CD14-positive monocyte (primary cell): ENCODE measurements around the gene SOHLH2. TPM values are rescaled to one million over a fixed set of nuclear protein-coding genes. Genes with fewer than 3 reads are reported as not detected.

ENCODE experiments used
- DNase-seq, 3 donors: peaks; one replicate each; pipeline ENCODE4 v3.0.0-alpha.2; 2011 to 2022
- H2AFZ ChIP-seq: 2 replicates; pipeline ENCODE4 v1.6.0; 2012; ENCODE audit warnings: mild to moderate bottlenecking, low read depth, low read length, inconsistent platforms; ENCODE audit not compliant: insufficient read depth, poor library complexity, severe bottlenecking
- H3K27ac ChIP-seq, 2 donors: 1 replicate in 1 of 2; 2 replicates in 1 of 2; pipeline ENCODE4 v1.5.1; 2012 to 2013; ENCODE audit warnings: low read length in 2 of 2, control low read depth in 1 of 2, inconsistent platforms in 1 of 2, low read depth in 1 of 2, mild to moderate bottlenecking in 1 of 2
- H3K27me3 ChIP-seq, 2 donors: one replicate each; pipeline versions ENCODE4 v1.6.0 to v1.6.1; 2011 to 2013; ENCODE audit warnings: low read length in 2 of 2; ENCODE audit not compliant: control insufficient read depth in 2 of 2, insufficient read depth in 2 of 2
- H3K36me3 ChIP-seq, 2 donors: replicated peaks in 1 of 2; 1 replicate in 1 of 2; 2 replicates in 1 of 2; pipeline versions ENCODE4 v1.5.1 to v1.6.1; 2012 to 2013; ENCODE audit warnings: low read length in 2 of 2, control low read depth in 1 of 2, inconsistent platforms in 1 of 2, mild to moderate bottlenecking in 1 of 2; ENCODE audit not compliant: insufficient read depth in 2 of 2, control insufficient read depth in 1 of 2
- H3K4me1 ChIP-seq, 2 donors: 1 replicate in 1 of 2; 2 replicates in 1 of 2; pipeline versions ENCODE4 v1.5.1 to v1.6.1; 2012 to 2013; ENCODE audit warnings: low read length in 2 of 2, control low read depth in 1 of 2, inconsistent platforms in 1 of 2, mild to moderate bottlenecking in 1 of 2, moderate library complexity in 1 of 2; ENCODE audit not compliant: insufficient read depth in 2 of 2, control insufficient read depth in 1 of 2
- H3K4me2 ChIP-seq: replicated peaks from 2 replicates; pipeline ENCODE3; 2012; ENCODE audit warnings: low read length, moderate library complexity, mild to moderate bottlenecking; ENCODE audit not compliant: poor library complexity, severe bottlenecking; ENCODE audit errors: extremely low read depth
- H3K4me3 ChIP-seq, 3 experiments: fragments of 200-600 bp in 1 of 3; sonication (generic) in 1 of 3; replicated peaks in 1 of 3; 1 replicate in 2 of 3; 2 replicates in 1 of 3; pipeline ENCODE4 v1.5.1; 2011 to 2013; ENCODE audit warnings: low read length in 3 of 3, mild to moderate bottlenecking in 3 of 3, control low read depth in 2 of 3, low read depth in 2 of 3, inconsistent platforms in 1 of 3, moderate library complexity in 1 of 3
- H3K79me2 ChIP-seq: 2 replicates; pipeline ENCODE4 v1.6.0; 2012; ENCODE audit warnings: mild to moderate bottlenecking, control low read depth, inconsistent platforms, low read length, moderate library complexity; ENCODE audit not compliant: insufficient read depth
- H3K9ac ChIP-seq: 2 replicates; pipeline ENCODE4 v1.6.0; 2017; ENCODE audit warnings: low read length, mild to moderate bottlenecking; ENCODE audit not compliant: insufficient read depth, poor library complexity, severe bottlenecking
- H3K9me3 ChIP-seq, 2 donors: replicated peaks in 1 of 2; 1 replicate in 1 of 2; 2 replicates in 1 of 2; pipeline versions ENCODE4 v1.5.1 to v1.6.1; 2012 to 2013; ENCODE audit warnings: low read length in 2 of 2, control low read depth in 1 of 2; ENCODE audit not compliant: control insufficient read depth in 1 of 2, insufficient read depth in 1 of 2
- H4K20me1 ChIP-seq: 2 replicates; pipeline ENCODE4 v1.6.0; 2012; ENCODE audit warnings: mild to moderate bottlenecking, low read length, control low read depth, moderate library complexity; ENCODE audit not compliant: insufficient read depth
- H3K27ac Mint-ChIP-seq, 7 donors: one replicate each; pipeline ENCODE4 v1.8.0; 2020; ENCODE audit warnings: mild to moderate bottlenecking in 7 of 7, mixed read lengths in 7 of 7, moderate library complexity in 6 of 7, inconsistent platforms in 2 of 7
- H3K27me3 Mint-ChIP-seq, 3 donors: one replicate each; pipeline ENCODE4 v1.8.0; 2021 to 2022; ENCODE audit warnings: low read depth in 3 of 3, mild to moderate bottlenecking in 3 of 3, mixed read lengths in 3 of 3, moderate library complexity in 3 of 3, inconsistent platforms in 1 of 3
- H3K36me3 Mint-ChIP-seq, 2 donors: one replicate each; pipeline ENCODE4 v1.8.0; 2020; ENCODE audit warnings: mixed read lengths in 2 of 2, inconsistent platforms in 1 of 2, mild to moderate bottlenecking in 1 of 2
- H3K4me1 Mint-ChIP-seq: one replicate; pipeline ENCODE4 v1.8.0; 2020; ENCODE audit warnings: mild to moderate bottlenecking, mixed read lengths
- H3K4me3 Mint-ChIP-seq, 2 donors: one replicate each; pipeline ENCODE4 v1.8.0; 2020; ENCODE audit warnings: mild to moderate bottlenecking in 2 of 2, mixed read lengths in 2 of 2, moderate library complexity in 1 of 2
- H3K9me3 Mint-ChIP-seq, 7 donors: one replicate each; pipeline ENCODE4 v1.8.0; 2020 to 2022; ENCODE audit warnings: mixed read lengths in 7 of 7, mild to moderate bottlenecking in 6 of 7, moderate library complexity in 6 of 7, inconsistent platforms in 2 of 7
- CTCF ChIP-seq: fragments of 200-600 bp; IDR thresholded peaks from one replicate; pipeline ENCODE4 v1.8.0; 2022; ENCODE audit warnings: antibody characterized with exemption, mild to moderate bottlenecking
- WGBS: methylation state at CpG from one replicate; pipeline ENCODE4 v1.1.5; 2013; ENCODE audit warnings: missing lambda C conversion rate; ENCODE audit not compliant: insufficient coverage; 5-methylcytosine and 5-hydroxymethylcytosine counted together
- intact Hi-C, 2 donors: fragments of 100-400 bp; cut with micrococcal nuclease; formaldehyde crosslinking; loops; one replicate each; pipeline versions ENCODE4 v1.15.0 to v1.15.1; 2023
- polyA plus RNA-seq, 3 donors: library from polyadenylated mRNA; depleted of rRNA in 1 of 3; unstranded in 2 of 3; stranded (reverse) in 1 of 3; fragments of 300-500 nt in 2 of 3; fragments of >200 nt in 1 of 3; fragmentation: Illumina TruSeq in 2 of 3; gene quantifications; 1 replicate in 2 of 3; 2 replicates in 1 of 3; pipeline ENCODE4 v1.2.3, GENCODE V29; 2012 to 2021

Gene SOHLH2
- polyA plus RNA-seq, 3 donors, result not detected

- H3K79me2 ChIP-seq, result no peaks in the 10 kb centered on the region
- intact Hi-C loops, result no loop called here
- H3K4me1 Mint-ChIP-seq, result no peaks in the 10 kb centered on the region
- H3K4me3 Mint-ChIP-seq, result no peak overlapping the region
- 86% methylated on average over 26 of the region's 28 CpGs for WGBS
- H3K27me3 Mint-ChIP-seq, result peaks cover 21 to 36% (median 23%) of the 10 kb centered on the region in 3 donors
- no peak for DNase-seq
- no peak overlapping the region for H2AFZ ChIP-seq
- no peaks in the 10 kb centered on the region for H3K36me3 ChIP-seq
- no peak overlapping the region for H3K27ac ChIP-seq
- no peaks in the 10 kb centered on the region for H3K4me1 ChIP-seq
- H3K27me3 ChIP-seq, result peaks cover 15 to 20% of the 10 kb centered on the region in 2 donors
- no peak overlapping the region for H3K9ac ChIP-seq
- H4K20me1 ChIP-seq, result no peaks in the 10 kb centered on the region
- TF ChIP-seq CTCF, result no peak
- H3K4me3 ChIP-seq, result no peak overlapping the region
- peaks cover 0 to 4% (median 0%) of the 10 kb centered on the region in 7 donors for H3K9me3 Mint-ChIP-seq
- H3K9me3 ChIP-seq, result no peaks in the 10 kb centered on the region
- no peaks in the 10 kb centered on the region for H3K36me3 Mint-ChIP-seq
- H3K27ac Mint-ChIP-seq, result no peak overlapping the region
- H3K4me2 ChIP-seq, result no peak overlapping the region
Observed at GRCh38 chr13:36125841-36126240, 88.5 kb downstream of the SOHLH2 start.

DNA sequence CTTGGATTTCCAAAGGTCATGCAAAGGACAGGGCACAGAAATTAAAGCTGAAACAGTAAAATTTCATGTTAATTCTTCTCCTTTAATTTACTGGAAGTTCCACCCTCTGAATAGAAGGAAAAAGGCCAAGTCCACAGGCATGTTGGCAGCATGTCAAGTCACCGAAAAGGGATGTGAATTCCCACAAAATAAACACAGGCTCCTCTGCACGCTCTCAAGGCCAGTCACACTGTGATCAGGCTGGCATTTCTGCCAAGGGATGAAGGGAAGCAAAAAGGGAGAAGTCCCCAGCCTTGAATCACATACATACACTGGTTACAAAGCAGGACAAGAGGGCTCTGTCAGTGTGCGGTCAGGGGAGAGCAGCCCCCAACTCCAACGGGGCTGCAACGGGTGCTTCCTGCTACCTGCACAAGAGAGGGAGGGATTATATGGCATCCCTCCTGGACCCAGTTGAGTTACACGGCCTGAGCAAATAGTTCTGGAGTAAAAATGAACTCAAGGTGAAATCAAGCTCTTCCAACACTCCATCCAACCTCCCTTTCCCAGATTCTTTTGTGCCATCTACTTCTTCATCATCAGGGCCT, 90.0 kb downstream of the SOHLH2 start:
- peaks cover 5 to 7% of the 10 kb centered on the region in 2 donors for H3K27me3 ChIP-seq
- no peaks in the 10 kb centered on the region for H4K20me1 ChIP-seq
- H2AFZ ChIP-seq, result no peak overlapping the region
- no peak overlapping the region for H3K4me3 ChIP-seq
- no CpG with 5 or more reads among the region's 6 CpGs for WGBS
- Mint-ChIP-seq H3K27me3 (peaks cover 9 to 23% (median 10%) of the 10 kb centered on the region in 3 donors), H3K36me3 (no peaks in the 10 kb centered on the region), H3K9me3 (peaks cover 0 to 4% (median 0%) of the 10 kb centered on the region in 7 donors), H3K4me1 (no peaks in the 10 kb centered on the region), H3K27ac (no peak overlapping the region), H3K4me3 (no peak overlapping the region)
- no peak overlapping the region for H3K9ac ChIP-seq
- H3K9me3 ChIP-seq, result no peaks in the 10 kb centered on the region
- intact Hi-C loops, result no loop called here
- H3K27ac ChIP-seq, result no peak overlapping the region
- no peaks in the 10 kb centered on the region for H3K79me2 ChIP-seq
- H3K4me2 ChIP-seq, result no peak overlapping the region
- H3K36me3 ChIP-seq, result no peaks in the 10 kb centered on the region
- no peaks in the 10 kb centered on the region for H3K4me1 ChIP-seq
- no peak for TF ChIP-seq CTCF
- no peak for DNase-seq

Other genes with a start within 250 kb of the SOHLH2 start
- gene DCLK1, start 83.2 kb downstream of the SOHLH2 start, polyA plus RNA-seq, result not detected
- under 1 TPM in 1 of 3 donors, not detected in 2; 0.03 TPM for gene CCDC169, start 83.3 kb upstream of the SOHLH2 start, polyA plus RNA-seq
- 10 to 100 TPM; 24.4 to 37.0 (median 29.8) TPM for gene SPART, start 131.8 kb upstream of the SOHLH2 start, polyA plus RNA-seq
- under 1 TPM in 1 of 3 donors, not detected in 2; 0.11 TPM for gene CCNA1, start 217.9 kb upstream of the SOHLH2 start, polyA plus RNA-seq